Lower leg skin (tissue), 4 donors: ENCODE data around the gene THAP9. TPM values are rescaled to one million over a fixed set of nuclear protein-coding genes. Genes with fewer than 3 reads are reported as not detected.
"Not testable (repeated sequence)": the region's sequence is repeated elsewhere in the genome, so short reads cannot be mapped to it uniquely, and the experiment has no call there.

Source experiments
- DNase-seq, 2 donors: peaks; one replicate each; pipeline ENCODE4 v3.0.0-alpha.2; 2019; ENCODE audit warnings: low spot score in 2 of 2
- H3K4me3 ChIP-seq: fragments of 200-600 bp; sonication (generic); 2 replicates; pipeline ENCODE4 v1.5.1; 2017; ENCODE audit warnings: mild to moderate bottlenecking, low read depth; ENCODE audit not compliant: poor library complexity, severe bottlenecking
- POLR2A ChIP-seq, 2 donors: fragments of 450-650 bp; IDR thresholded peaks; one replicate each; pipeline ENCODE4 v1.6.1; 2016 to 2017; ENCODE audit warnings: antibody characterized with exemption in 2 of 2, mild to moderate bottlenecking in 1 of 2, moderate library complexity in 1 of 2
- WGBS, 2 donors: methylation state at CpG; one replicate each; pipeline ENCODE4 v1.1.5; 2018; 5-methylcytosine and 5-hydroxymethylcytosine counted together
- intact Hi-C: fragments of 100-400 bp; cut with DNase I; formaldehyde crosslinking; loops from one replicate; pipeline ENCODE4 v1.15.0; 2023; ENCODE audit warnings: low total_unique reads
- total RNA-seq, 4 donors: library from RNA; depleted of rRNA; stranded (reverse); fragments of >200 nt; gene quantifications; one replicate each; pipeline ENCODE4 v1.1.0, GENCODE V29; 2016
- TF ChIP-seq, protein P1 (sequence below), 3 donors: fragments of 450-650 bp; IDR thresholded peaks; one replicate each; pipeline ENCODE4 v1.5.1; 2016; ENCODE audit warnings: antibody characterized with exemption in 3 of 3, mild to moderate bottlenecking in 3 of 3, moderate library complexity in 2 of 3

Gene THAP9
- total RNA-seq: 1 to 10 TPM; 3.2 to 3.8 (median 3.5) TPM

DNA sequence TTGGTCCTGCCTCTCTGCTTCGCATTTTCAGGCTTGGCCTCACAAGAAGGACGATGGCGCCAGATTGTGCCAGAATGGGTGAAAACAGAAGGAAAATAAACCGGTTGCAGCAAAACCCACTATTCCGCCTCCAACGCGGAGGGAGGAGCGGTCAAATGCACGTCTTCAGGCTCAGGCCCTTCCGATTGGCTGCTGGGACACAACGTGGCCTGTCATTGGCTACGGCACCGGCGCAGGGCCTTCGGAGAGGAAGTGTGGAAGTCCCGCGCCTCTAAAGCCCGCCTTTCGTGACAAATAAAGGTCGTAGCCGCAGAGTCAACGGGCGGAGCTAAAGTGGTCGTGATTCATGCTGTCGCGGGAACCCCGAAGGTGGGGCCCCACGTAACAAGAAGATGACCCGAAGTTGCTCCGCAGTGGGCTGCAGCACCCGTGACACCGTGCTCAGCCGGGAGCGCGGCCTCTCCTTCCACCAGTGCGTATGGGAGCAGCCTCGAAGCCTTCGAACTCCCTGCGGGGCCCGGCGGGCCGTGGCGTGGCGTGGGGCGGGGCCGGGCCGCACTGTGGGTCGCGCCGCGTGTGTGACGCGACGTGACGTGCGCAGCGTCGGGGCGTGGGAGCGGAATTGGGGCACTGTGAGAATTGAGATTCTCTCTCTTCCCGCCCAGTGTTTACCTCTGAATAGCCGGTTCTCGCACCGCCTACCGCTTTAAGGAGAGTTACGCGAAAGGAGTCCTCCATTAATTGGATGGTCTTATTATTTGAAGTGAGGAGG, at the start of gene THAP9:
THAP9 (plus strand) TSS at position 325 of the 772 bp plus-strand sequence; CDS start at position 393, 68 bp downstream.
- intact Hi-C loops: no loop called here
- no peak for TF ChIP-seq POLR2A (IDR thresholded peaks at IDR 0.05)
- TF ChIP-seq, protein P1, sequence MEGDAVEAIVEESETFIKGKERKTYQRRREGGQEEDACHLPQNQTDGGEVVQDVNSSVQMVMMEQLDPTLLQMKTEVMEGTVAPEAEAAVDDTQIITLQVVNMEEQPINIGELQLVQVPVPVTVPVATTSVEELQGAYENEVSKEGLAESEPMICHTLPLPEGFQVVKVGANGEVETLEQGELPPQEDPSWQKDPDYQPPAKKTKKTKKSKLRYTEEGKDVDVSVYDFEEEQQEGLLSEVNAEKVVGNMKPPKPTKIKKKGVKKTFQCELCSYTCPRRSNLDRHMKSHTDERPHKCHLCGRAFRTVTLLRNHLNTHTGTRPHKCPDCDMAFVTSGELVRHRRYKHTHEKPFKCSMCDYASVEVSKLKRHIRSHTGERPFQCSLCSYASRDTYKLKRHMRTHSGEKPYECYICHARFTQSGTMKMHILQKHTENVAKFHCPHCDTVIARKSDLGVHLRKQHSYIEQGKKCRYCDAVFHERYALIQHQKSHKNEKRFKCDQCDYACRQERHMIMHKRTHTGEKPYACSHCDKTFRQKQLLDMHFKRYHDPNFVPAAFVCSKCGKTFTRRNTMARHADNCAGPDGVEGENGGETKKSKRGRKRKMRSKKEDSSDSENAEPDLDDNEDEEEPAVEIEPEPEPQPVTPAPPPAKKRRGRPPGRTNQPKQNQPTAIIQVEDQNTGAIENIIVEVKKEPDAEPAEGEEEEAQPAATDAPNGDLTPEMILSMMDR (IDR thresholded peaks at IDR 0.05): no peak
- peak; percentile 99 to 100 for DNase-seq
- 0 to 1% methylated on average over 40 to 61 of the region's 67 CpGs for WGBS, 2 donors
- peak within 1 kb of the TSS; percentile 82 for H3K4me3 ChIP-seq

DNA sequence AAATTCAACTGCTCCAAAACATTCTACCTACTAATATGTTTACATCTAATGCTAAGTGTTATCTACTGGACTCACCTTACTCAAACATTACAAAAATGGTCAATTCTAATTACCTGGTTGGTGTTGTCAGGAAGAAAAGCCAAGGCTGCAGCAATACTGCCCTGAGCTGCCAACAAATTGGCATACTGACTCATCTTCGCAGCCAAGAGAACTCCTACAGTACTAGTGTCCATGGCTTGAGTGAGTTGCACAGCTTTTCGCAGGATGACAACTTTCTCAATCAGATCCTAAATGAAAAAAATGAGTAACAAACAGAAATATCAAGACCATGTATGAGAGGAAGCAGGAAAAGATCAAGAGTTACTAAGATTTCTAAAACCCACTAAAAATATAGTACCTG, 49.2 kb upstream of the THAP9 start:
- intact Hi-C loops: no loop called here
- 89 to 93% methylated on average over 2 of the region's 2 CpGs for WGBS, 2 donors
- no peak for DNase-seq
- TF ChIP-seq, protein P1 (IDR thresholded peaks at IDR 0.05): no peak
- TF ChIP-seq POLR2A (IDR thresholded peaks at IDR 0.05): no peak
- H3K4me3 ChIP-seq: no peak overlapping the region

GRCh38 chr4:82851885-82852750, 48.4 kb upstream of the THAP9 start:
- WGBS, 2 donors: 69 to 78% methylated on average over 1 of the region's 1 CpG
- no peak for DNase-seq
- TF ChIP-seq, protein P1 (IDR thresholded peaks at IDR 0.05): no peak
- TF ChIP-seq POLR2A (IDR thresholded peaks at IDR 0.05): no peak
- intact Hi-C loops: no loop called here
- H3K4me3 ChIP-seq: no peak overlapping the region

DNA sequence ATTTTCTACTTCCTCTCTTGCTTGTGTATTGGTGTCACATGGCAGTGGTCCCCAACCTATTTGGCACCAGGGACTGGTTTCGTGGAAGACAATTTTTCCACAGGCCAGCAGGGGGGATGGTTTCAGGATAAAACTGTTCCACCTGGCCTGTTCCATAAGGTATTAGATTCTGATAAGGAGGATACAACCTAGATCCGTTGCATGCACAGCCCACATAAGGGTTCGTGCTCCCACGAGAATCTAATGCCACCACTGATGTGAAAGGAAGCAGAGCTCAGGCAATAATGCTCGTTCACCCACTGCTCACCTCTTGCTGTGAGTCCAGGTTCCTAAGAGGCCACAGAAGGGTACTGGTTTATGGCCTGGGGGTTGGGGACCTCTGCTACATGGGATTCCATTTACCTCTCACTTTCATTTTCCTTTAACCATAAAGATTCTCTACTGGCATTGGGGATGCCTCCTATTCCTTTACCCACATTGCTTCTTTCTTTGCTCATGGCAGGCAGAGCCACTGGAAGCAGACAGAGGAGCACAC, 47.7 kb upstream of the THAP9 start:
- intact Hi-C loops: no loop called here
- TF ChIP-seq, protein P1 (IDR thresholded peaks at IDR 0.05): no peak
- TF ChIP-seq POLR2A (IDR thresholded peaks at IDR 0.05): no peak
- 69 to 71% methylated on average over 5 of the region's 5 CpGs for WGBS, 2 donors
- H3K4me3 ChIP-seq: no peak overlapping the region
- DNase-seq: no peak

DNA sequence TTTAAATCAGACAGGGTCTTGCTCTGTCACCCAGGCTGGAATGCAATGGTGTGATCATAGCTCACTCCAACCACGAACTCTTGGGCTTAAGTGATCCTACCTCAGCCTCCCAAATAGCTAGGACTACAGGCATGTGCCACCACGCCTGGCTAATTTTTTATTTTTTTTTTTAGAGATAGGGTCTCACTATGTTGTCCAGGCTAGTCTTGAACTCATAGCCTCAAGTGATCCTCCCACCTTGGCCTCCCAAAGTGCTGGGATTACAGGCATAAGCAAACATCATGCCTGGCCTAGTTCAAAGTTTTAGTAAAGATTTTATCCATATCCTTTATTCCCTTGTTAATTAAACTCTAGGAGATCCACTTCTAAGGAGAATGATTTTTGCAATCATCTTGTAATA, 40.0 kb upstream of the THAP9 start:
- DNase-seq, intact Hi-C loops, H3K4me3 ChIP-seq: not testable (repeated sequence)
- 94 to 99% methylated on average over 2 of the region's 2 CpGs for WGBS, 2 donors

- DNase-seq: no peak
- intact Hi-C loops: no loop called here
- H3K4me3 ChIP-seq: no peak overlapping the region
- TF ChIP-seq, protein P1 (IDR thresholded peaks at IDR 0.05): no peak
- TF ChIP-seq POLR2A (IDR thresholded peaks at IDR 0.05): no peak
Observed at GRCh38 chr4:82861529-82861928, 39.0 kb upstream of the THAP9 start.
